GM21381 (cell line): ENCODE data around the gene MYBPC2.

Source experiments
- ATAC-seq: cut with Tn5 transposase; IDR thresholded peaks from one replicate; pipeline ENCODE4 v1.9.1; 2021; ENCODE audit warnings: mild to moderate bottlenecking, moderate library complexity; ENCODE audit not compliant: unreplicated experiment

Gene MYBPC2

DNA sequence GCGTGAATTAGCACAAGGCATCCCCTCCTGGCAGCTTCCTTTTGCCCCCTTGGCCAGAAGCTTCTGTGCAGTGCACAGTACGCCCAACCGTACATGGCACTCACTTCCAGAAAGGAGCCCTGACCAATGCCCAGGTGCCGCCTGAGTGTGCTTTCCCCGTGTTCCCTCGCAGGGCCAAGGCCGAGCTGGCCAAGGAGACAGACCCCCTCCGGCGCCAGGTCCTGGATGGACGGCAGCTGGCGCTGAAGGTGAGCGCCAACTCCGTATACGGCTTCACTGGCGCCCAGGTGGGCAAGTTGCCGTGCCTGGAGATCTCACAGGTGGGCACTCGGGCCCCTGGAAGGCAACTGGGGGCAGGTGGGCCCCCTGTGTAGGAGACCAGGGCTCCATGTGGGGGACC is 23.3 kb upstream of the MYBPC2 start:
- ATAC-seq = no peak

DNA sequence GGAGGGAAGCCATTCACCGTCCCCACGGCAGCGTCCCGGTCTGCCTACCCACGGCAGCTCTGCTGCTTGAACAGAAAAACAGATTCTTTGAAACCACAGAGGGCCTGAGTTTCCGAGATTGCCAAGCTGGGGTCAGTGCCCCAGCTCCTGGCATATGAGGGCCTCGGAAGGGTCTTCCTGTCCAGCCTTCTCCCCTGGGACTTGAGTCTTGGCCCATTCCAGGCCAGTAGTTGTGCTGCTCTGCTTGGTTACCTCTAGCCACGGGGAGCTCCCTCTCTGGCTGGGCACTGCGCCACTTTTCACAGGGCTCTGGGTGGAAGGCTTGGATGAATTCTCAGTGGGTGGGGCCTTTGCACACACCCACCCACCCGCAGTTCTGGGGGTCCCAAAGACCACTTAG is 22.6 kb upstream of the MYBPC2 start:
- ATAC-seq = no peak

DNA sequence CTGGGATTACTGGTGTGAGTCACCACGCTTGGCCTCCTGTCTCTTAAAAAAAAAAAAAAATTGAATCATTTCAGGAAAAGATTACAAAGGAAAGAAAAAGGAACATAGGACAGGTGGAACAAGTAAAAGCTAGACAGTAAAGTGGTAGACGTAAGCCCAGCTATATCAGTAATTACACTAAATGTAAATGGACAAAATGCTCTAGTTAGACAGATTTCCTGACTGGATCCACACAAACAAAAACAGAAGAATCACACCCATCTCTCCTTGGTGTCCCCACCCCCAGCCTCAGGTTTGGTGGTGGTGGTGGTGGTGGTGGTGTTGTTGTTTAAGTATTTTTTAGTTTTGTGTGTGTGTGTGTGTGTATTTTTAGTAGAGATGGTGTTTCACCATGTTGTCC is 20.3 kb upstream of the MYBPC2 start:
- no peak for ATAC-seq

DNA sequence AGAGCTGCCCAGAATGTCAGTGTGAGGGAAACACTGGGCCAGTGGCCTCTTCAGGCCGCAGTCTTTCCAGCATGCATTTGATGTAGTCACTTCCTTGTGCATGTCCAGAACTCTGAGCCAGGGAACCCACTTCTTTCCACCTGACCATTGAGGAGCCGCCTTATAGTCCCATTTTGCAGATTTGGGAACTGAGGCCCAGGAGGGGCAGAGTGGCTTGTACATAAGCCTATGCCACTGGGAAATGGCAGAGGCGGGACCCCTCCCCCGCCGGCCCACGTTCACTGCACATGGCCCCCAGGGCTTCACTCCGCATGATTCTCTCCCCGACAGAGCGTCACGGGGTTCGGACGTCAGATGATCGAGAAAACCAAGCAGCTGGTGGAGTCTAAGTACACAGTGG is 19.6 kb upstream of the MYBPC2 start:
- ATAC-seq = no peak

DNA sequence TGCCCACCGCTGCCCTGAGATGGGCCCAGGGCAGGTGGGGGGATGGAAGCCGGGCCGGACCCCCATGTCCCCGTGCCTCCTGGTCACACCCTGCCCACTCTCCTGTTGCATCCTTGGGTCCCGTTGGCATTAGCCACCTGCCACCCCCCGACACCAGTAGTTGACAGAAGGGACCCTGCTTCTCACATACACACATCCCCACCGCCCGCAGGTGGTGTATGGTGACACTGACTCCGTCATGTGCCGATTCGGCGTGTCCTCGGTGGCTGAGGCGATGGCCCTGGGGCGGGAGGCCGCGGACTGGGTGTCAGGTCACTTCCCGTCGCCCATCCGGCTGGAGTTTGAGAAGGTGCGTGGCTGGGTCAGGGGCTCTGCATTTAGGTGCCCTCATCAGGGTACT is 19.2 kb upstream of the MYBPC2 start:
- no peak for ATAC-seq

DNA sequence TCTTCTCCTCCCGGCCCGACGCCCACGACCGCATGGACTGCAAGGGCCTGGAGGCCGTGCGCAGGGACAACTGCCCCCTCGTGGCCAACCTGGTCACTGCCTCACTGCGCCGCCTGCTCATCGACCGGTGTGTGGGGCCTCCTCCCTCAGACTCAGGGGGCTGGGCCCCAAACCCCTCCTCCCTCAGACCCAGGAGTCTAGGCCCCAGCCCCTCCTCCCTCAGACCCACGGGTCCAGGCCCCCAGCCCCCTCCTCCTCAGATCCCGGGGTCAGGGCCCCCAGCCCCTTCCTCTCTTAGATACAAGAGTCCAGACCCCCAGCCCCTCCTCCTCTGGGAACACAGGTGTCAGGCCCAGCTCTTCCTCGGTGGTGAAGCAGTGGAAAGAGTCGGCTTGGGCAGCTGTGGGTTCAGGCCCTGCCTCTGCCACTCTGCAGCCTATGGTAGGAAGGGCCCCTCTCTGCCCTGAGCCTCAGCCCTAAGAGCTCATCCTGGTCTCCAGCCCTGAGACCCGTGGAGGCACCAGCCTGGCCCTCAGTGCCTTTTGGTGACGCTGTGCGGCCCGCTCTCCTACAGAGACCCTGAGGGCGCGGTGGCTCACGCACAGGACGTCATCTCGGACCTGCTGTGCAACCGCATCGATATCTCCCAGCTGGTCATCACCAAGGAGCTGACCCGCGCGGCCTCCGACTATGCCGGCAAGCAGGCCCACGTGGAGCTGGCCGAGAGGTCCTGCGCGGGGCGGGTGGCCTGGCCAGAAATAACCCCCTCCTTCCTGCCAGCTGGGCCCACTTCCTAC is 17.6 kb upstream of the MYBPC2 start:
- peak; percentile 29 for ATAC-seq

DNA sequence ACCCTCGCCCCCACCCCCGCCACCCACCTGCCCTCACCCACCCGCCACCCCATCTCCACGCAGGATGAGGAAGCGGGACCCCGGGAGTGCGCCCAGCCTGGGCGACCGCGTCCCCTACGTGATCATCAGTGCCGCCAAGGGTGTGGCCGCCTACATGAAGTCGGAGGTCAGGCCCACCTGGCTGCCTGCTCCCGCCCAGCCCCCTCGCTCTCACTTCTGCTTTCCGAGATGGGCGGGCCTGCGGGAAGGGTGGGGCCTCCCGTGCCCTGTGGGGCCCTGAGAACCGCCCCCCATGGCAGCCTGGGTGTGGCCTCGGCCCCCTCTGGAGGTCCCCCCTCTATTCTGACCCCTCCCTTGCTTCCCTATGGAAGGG is 17.0 kb upstream of the MYBPC2 start:
- ATAC-seq = peak; percentile 54

DNA sequence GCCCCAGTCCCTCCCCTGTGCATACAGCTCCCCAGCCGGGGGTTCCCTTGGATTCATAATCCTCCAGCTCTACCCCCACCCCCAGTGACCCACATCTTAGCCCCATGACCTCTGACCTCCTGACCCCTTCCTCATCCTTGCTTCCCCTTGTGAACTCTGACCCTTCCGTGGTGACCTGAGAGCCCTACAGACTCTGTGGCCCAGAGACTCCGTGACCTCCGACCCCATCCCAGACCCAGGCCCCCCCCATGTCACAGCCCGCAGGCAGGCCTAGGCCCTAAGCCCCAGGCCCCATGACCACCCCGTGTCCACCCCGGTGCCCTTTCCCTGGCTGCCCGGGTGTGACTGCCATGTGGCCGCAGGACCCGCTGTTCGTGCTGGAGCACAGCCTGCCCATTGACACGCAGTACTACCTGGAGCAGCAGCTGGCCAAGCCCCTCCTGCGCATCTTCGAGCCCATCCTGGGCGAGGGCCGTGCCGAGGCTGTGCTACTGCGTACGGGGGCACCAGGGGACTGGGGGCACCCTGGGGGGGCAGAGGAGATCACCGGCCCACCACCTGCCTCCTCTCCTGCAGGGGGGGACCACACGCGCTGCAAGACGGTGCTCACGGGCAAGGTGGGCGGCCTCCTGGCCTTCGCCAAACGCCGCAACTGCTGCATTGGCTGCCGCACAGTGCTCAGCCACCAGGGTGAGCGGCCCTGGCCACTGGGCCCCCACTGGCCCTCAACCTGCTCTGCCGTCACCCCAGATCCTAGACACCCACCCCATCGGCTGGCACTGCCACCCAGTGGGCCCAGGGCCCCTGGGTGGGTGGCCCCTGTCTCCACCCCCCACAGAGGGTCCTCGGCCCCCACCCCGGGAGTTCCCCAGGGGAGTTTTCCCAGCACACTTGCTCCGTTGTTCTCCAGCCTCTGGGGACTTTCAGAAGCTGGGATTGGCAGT is 16.4 kb upstream of the MYBPC2 start:
- no peak for ATAC-seq

DNA sequence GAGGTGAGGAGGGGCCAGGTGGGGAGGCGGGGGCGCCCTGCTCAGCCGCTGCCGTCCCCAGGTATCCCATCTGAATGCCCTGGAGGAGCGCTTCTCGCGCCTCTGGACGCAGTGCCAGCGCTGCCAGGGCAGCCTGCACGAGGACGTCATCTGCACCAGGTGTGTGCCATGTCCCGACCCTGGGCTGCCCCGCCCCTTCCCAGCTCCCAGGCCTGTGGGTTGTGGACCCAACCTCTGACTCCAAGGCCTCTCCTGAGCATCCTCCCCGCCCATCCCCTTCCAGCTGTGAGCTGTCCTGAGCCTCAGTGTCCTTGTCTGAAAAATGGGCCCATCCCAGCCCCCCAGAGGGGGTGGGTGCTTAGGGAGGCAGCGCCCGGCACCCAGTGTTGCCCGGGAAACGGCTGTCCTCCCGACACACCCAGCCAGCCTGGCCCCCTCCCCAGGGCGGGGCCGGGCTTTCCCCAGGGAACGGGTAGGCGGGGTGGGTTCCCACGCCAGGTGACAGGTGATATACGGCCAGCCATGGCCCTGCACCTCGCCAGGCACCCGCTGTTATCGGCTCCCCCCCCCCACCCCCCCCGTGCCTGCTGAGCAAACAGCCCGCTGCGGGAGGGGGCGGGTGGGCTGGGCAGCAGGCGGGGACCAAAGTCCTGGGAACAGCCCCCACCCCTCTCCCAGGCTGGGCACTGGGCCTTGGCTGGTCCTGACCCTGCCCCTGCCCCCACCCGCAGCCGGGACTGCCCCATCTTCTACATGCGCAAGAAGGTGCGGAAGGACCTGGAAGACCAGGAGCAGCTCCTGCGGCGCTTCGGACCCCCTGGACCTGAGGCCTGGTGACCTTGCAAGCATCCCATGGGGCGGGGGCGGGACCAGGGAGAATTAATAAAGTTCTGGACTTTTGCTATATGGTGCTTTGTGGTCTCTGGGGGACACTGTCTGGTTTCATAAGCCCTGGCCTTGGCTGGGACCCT is 15.3 kb upstream of the MYBPC2 start:
- ATAC-seq = no peak

DNA sequence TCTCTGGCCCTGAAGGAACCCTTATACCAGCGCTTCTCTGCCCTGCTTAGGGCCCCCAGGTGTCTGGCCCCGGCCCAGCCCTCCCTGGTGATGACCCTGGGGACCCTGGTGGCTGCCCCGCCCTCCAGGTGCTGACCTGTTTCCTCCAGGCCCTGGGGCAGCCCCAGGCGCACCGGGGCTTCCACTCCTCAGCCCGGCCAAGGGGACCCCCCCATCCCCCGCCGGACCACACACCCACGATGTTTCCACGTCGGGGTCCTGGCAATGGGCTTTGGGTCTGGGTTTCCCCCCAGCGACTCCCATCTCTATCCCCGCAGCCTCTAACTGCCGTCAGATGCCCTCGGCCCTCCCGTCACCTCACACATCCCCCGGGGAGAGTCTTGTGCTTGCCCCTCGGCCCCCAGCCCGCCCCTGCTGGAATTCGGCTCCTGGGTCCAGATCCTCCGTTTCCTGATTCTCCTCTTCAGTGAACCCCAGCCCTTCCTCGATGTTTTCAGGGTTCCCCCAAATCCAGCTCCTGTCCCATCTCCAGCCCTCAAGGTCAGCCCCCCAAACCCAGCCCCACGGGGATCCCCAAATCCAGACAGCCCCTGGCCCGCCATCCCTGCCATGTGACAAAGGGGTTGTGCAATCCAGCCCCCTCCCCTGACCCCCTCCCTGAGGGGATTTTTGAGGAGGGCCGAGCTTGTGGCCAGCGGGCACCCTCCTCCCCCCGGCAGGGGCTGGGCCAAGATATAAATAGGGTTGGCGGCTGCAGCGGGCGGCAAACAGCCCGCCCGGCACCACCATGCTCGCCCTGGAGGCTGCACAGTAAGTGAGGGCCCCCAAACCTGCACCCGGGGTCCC is 14.3 kb upstream of the MYBPC2 start, which contains the start of gene SPIB:
Gene SPIB (plus strand): TSS at position 763 of the 846 bp plus-strand sequence. CDS start 25 bp downstream, at position 788.
- ATAC-seq = no peak

DNA sequence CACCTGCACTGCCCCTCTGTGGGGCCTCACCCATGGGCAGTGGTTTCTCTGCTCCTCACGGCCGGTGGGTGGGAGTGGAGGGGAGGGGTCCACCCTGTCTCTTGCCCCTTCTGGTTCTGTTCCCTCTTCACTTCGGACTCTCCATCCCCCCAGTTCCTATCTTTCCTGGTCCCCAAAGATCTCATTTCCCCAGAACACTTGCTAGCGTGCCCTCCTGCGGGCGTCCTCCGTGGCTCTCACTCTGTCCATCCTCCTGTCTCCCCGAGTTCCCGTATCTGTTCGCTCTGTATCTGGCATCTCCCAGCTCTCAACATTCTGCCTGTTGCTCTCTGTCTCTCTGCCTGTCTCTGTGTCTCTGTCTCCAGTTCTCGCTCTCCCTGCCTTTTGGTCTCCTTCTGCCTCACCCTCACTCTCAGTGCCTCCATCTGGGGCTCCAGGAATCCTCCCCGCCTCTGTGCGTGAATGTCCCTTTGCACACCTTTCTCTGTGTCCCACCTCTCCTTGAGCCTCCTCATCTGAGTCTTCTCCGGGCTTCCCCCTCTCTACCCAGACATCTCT is 13.6 kb upstream of the MYBPC2 start:
- no peak for ATAC-seq

DNA sequence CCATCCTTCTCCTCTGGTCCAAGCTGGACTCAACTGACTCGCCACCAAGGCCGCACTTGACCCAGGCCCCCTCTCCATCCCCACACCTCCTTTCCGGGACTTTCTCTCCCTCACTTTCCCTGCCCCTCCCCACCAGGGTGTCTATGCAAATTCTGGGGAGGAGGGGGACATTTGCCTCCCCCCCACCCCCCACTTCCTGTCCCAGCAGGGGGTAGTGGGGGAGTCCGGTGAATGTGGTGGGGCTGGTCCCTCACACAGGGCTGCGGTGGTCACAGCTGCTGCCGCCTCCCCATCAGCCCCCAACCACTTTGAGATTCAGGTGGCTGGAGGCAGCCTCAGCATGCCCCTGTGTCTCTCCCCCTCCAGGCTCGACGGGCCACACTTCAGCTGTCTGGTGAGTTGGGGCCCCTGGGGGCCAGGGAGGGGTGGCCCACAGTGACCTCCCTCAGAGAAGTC is 13.1 kb upstream of the MYBPC2 start:
- ATAC-seq = no peak

DNA sequence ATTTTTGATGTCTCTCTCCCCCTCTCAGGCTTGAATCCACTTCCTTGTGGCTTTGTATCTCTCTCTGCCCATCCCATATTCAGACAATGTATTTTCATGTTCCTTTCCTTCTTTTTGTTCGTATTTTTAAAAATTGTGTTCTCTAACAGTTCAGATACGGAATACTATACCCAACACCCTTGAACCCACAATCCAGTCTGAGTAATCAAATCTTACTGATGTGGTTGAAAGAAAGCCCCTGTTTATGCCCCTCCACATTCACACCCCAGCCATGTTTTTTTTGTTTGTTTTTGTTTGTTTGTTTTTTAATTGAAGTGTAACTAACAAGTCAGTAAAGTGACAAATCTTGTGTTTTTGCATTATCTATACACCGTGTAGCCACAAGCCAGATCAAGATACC is 12.6 kb upstream of the MYBPC2 start:
- no peak for ATAC-seq

DNA sequence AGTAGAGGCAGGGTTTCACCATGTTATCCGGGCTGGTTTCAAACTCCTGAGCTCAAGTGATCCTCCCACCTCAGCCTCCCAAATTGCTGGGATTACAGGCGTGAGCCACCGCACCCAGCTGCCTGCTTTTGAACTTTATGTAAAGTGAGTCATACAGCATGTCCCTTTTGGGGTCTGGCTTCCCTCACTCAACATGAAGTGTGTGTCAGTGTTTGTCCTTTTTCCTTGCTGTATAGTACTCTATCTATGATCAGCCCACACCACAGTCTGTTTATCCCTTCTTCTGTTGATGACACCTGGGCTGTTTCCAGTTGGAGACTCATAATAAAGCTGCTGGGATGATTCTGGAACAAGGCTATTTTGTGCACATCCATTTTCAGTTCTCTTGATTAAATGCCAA is 11.9 kb upstream of the MYBPC2 start:
- ATAC-seq = no peak

DNA sequence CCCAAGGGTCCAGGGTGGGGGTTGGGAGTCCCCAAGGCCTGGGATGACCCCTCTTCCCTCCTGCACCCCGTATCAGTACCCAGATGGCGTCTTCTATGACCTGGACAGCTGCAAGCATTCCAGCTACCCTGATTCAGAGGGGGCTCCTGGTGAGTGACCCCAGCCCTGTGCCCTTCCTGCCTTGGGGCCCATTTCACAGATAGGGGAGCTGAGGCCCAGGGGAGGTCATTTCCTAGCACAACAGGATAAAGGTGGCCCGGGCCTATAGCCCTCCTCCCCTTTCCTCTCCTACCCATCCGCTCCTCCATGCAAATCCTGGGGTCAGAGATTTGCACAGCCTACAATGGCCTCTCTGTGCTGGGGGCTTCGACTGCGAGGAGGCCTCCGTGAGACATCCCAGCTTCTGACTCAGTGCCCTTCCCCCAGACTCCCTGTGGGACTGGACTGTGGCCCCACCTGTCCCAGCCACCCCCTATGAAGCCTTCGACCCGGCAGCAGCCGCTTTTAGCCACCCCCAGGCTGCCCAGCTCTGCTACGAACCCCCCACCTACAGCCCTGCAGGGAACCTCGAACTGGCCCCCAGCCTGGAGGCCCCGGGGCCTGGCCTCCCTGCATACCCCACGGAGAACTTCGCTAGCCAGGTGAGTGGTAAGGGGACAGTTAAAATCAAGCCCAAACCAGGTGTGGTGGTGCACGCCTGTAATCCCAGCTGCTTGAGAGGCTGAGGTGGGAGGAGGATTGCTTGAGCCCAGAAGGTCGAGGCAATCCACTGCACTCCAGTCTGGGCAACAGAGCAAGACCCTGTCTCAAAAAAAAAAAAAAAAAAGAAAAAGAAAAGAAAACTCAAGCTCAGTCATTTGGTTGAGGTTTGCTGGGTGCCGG is 10.1 kb upstream of the MYBPC2 start:
- ATAC-seq = no peak

DNA sequence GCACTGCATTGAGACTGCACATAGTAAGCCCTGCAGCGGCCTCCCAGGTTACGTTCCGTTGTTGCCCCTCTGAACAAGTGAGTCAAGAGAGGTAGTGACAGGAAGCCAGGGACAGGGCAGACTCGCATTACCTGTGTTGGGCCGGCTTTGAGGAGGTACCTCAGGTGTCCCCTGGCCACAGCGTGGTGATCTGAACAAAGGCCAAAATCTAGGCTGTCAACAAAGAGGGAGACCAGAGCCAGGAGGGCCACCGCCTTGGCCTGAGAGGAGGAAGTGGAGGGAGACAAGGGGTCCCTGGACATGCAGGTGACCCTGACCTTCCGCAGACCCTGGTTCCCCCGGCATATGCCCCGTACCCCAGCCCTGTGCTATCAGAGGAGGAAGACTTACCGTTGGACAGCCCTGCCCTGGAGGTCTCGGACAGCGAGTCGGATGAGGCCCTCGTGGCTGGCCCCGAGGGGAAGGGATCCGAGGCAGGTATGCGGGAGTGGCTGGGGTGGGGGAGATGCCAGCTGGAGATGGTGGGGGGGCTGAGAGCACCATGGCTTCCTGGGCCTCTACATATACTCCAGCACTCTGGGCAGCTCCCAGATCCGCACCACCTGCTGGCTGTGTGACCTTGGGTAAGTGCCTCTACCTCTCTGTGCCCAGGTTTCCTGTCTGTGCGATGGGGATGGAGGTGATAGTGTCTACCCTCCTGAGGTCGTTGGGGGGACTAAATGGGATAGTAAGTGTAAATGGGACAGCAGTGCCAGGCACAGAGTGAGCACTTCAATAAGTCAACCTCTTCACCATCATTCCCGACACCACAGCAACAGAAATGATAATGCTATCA is 9.2 kb upstream of the MYBPC2 start:
- no peak for ATAC-seq

DNA sequence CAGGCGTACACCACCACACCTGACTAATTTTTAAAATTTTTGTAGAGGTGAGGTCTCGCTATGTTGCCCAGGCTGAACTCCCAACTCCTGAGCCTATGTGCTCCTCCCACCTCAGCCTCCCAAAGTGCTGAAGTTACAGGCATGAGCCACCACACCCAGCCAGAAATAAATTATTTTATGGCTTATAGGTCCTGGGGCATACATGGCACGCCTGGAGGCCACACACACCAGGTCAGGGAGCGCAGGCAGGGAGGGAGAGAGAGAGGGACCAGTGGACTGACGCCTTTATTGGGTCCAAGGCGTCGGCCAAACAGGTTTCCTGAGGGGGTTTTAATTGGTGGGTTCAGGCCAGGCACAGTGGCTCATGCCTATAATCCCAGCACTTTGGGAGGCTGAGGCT is 7.1 kb upstream of the MYBPC2 start:
- no peak for ATAC-seq
